ENCODE measurements around the gene NSUN4.

The NSUN4 gene

GRCh38 chr1:46409063-46409372, 68.4 kb downstream of the NSUN4 start:
- Histone ChIP-seq H3K36me3 (ENCODE audit: insufficient read depth, low read length) (no peaks in the 10 kb centered on the region), H3K9me3 (ENCODE audit: insufficient read depth, low read depth, low read length) (no peaks in the 10 kb centered on the region), H3K27ac (ENCODE audit: low read depth, low read length) (no peak overlapping the region), H3K9ac (ENCODE audit: low read depth, low read length) (no peak overlapping the region), H3K27me3 (ENCODE audit: insufficient read depth, low read length) (no peaks in the 10 kb centered on the region), H3K4me3 (ENCODE audit: low read length) (no peak overlapping the region), H3K4me1 (ENCODE audit: insufficient read depth, low read length) (peaks cover 10% of the 10 kb centered on the region; the same call in 1 of the 2 replicates)
- WGBS: 90% methylated on average over 1 of the region's 1 CpG

DNA sequence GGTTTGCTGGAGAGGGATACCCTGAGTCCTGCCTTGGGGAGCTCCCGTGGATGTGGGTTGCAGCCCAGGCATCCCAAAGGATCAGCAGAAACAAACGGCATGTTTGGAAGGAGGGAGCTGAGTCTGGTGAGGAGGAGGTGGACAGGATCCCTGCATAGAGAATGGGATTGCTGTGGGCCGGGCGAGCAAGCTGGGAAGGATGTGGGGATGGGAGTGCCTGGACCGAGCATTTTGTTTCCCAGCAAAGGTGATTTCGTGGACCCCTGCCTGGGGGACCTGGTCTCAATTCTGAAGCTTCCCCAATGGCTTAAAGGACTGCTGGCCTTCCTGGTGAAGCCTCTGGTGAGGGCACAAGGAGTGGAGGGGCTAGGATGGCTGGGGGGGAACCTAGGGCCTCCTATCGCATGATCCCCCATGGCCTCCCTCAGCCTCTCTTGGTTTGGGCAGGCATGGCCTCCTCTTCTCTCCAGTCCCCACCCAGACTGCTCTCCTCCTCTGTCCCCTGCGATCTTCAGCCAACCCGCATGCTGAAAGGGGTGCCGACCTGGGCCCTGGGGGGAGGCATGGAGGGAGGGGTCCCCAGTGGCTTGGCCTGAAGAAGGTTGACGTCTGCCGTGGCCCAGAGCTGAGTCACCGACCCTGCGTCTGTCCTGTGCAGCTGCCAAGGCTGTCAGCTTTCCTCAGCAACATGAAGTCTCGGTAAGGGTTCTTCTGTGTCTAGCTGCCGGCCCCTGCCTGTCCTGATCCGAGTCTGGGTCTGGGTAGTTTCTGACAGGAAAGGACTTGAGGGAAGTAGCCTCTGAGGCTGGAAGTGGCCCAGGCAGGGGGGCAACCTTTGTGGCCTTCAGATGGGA, 69.8 kb downstream of the NSUN4 start:
- Histone ChIP-seq H3K27me3 (ENCODE audit: insufficient read depth, low read length) (no peaks in the 10 kb centered on the region), H3K4me3 (ENCODE audit: low read length) (no peak overlapping the region), H3K4me1 (ENCODE audit: insufficient read depth, low read length) (peaks cover 10% of the 10 kb centered on the region; the same call in 1 of the 2 replicates), H3K9ac (ENCODE audit: low read depth, low read length) (no peak overlapping the region), H3K9me3 (ENCODE audit: insufficient read depth, low read depth, low read length) (no peaks in the 10 kb centered on the region), H3K36me3 (ENCODE audit: insufficient read depth, low read length) (no peaks in the 10 kb centered on the region), H3K27ac (ENCODE audit: low read depth, low read length) (no peak overlapping the region)
- WGBS: 91% methylated on average over 17 of the region's 17 CpGs

DNA sequence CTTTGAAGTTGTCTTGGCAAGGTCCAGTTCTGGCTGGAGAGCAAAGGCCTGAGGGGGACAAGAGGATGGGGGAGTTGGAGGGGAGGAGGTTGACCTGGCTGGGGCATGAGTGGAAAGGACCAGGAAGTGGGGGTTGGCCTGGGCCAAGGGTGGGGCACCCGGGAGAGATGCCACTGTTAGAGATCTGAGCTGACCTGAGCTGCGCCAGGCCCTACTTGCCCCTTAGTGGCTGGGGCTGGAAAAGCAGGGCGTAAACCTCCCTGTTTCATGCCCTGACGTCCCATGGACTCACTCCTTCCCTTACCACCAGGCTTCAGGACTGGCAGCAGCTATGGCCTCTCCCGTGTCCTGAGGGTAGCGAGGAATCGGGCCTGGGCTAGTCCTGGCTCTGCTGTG, 70.4 kb downstream of the NSUN4 start:
- Histone ChIP-seq H3K9ac (ENCODE audit: low read depth, low read length) (no peak overlapping the region), H3K4me3 (ENCODE audit: low read length) (no peak overlapping the region), H3K4me1 (ENCODE audit: insufficient read depth, low read length) (peaks cover 10% of the 10 kb centered on the region; the same call in 1 of the 2 replicates), H3K9me3 (ENCODE audit: insufficient read depth, low read depth, low read length) (no peaks in the 10 kb centered on the region), H3K36me3 (ENCODE audit: insufficient read depth, low read length) (no peaks in the 10 kb centered on the region), H3K27me3 (ENCODE audit: insufficient read depth, low read length) (no peaks in the 10 kb centered on the region), H3K27ac (ENCODE audit: low read depth, low read length) (no peak overlapping the region)
- WGBS: 87% methylated on average over 7 of the region's 7 CpGs

Measured in HUES64 (cell line).